Activated B cell treated with CpG ODN at 0.5 μM for 24 hours (primary cell): ENCODE measurements around the gene RRN3. TPM values are rescaled to one million over a fixed set of nuclear protein-coding genes. Genes with fewer than 3 reads are reported as not detected.
"Not testable (repeated sequence)": the region's sequence is repeated elsewhere in the genome, so short reads cannot be mapped to it uniquely, and the experiment has no call there.

Experiments
- ATAC-seq: fragments of 200-7000 bp; cut with Tn5 transposase; one replicate; pipeline ENCODE4 v1.10.0; 2021; ENCODE audit warnings: low read depth, mild to moderate bottlenecking, moderate library complexity
- CTCF ChIA-PET: fragments of 350-600 bp; sonication (Branson Sonifier 250); formaldehyde crosslinking; loops from one replicate; lab custom pipeline; 2021; ENCODE audit warnings: antibody characterized with exemption; lab: Charles Lee
- POLR2A ChIA-PET: fragments of 350-600 bp; sonication (Branson Sonifier 250); formaldehyde crosslinking; loops from one replicate; lab custom pipeline; 2021; ENCODE audit warnings: antibody characterized with exemption; lab: Charles Lee
- DNase-seq: peaks from one replicate; pipeline ENCODE4 v3.0.0; 2022
- H3K27ac Mint-ChIP-seq: one replicate; pipeline ENCODE4 v1.8.0; 2020; ENCODE audit warnings: mixed read lengths
- H3K27me3 Mint-ChIP-seq: one replicate; pipeline ENCODE4 v1.8.0; 2021; ENCODE audit warnings: mixed read lengths
- H3K36me3 Mint-ChIP-seq: one replicate; pipeline ENCODE4 v1.8.0; 2021; ENCODE audit warnings: low read depth, mixed read lengths
- H3K4me1 Mint-ChIP-seq: one replicate; pipeline ENCODE4 v1.8.0; 2021; ENCODE audit warnings: mixed read lengths
- H3K4me3 Mint-ChIP-seq: one replicate; pipeline ENCODE4 v1.8.0; 2020; ENCODE audit warnings: mild to moderate bottlenecking, mixed read lengths
- H3K9me3 Mint-ChIP-seq: one replicate; pipeline ENCODE4 v1.8.0; 2020; ENCODE audit warnings: mixed read lengths
- intact Hi-C: fragments of 100-400 bp; cut with micrococcal nuclease; formaldehyde crosslinking; loops from one replicate; pipeline ENCODE4 v1.15.1; 2024
- total RNA-seq: library from RNA; stranded (reverse); gene quantifications from 2 replicates; pipeline ENCODE4 v1.2.3, GENCODE V29; 2022

Gene RRN3
- total RNA-seq, 1 donor from 2014 or later: 35.8 TPM

DNA sequence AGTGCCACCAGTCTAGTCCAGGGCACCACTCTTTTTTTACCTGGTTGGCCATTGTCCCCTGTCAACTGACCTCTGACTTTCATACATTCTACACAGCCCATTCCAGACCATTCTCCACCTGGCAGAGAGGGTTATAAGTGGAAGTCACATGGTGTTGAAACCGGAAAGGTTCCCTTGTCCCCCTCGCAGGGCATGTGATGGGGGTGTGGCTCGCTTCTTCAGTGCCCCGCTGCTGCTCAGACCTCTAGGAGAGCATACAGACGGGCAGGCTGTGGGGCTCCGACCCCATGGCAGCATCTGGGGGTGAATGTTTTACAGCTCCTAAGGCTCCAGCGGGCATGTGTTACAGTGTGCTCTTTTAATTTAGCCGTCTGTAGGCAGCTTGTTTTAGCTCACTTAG lies 67.0 kb downstream of the RRN3 start:
- H3K36me3 Mint-ChIP-seq: peaks cover 80% of the 10 kb centered on the region
- H3K9me3 Mint-ChIP-seq: not testable (repeated sequence)

DNA sequence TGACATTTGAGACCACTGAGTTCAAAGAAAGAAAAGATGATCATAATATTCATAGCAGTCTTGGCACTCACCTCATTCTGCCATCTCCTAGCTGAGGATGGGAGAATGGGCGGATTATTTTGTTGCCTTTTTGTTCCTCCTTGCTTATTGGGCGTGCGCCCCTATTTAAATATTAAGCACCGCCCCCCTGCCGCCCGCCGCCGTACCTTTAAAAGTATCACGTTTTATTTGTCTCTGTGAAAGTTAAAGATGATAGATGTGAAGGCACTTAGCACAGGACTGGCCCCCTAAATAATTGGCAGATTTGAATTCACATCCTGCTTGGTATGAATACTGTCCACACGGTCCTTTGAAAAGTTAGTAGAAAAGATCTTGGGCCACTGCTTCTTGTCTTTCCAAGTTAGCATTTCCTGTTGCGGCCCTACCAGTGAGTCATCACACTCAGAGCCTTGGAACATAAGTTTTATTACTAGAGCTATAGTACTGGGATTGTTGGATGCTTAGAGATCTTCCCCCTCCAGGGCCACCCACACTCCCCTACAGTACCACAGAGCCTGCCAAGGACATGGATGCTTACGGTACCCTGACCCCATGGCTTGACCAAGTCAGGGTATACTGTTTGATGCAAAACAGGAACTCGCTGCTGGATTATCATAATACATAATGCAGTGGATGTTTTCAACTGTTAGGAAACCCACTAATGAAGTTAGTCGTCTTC lies 68.7 kb downstream of the RRN3 start:
- intact Hi-C loops, H3K27ac Mint-ChIP-seq, H3K9me3 Mint-ChIP-seq, ATAC-seq, H3K27me3 Mint-ChIP-seq, H3K4me3 Mint-ChIP-seq, DNase-seq, H3K4me1 Mint-ChIP-seq, CTCF ChIA-PET, POLR2A ChIA-PET: not testable (repeated sequence)
- peaks cover 79% of the 10 kb centered on the region for H3K36me3 Mint-ChIP-seq

More for the DNA sequence above, 67.0 kb downstream of the RRN3 start:
- intact Hi-C loops, POLR2A ChIA-PET, H3K27me3 Mint-ChIP-seq, CTCF ChIA-PET, H3K27ac Mint-ChIP-seq, DNase-seq, H3K4me3 Mint-ChIP-seq, H3K4me1 Mint-ChIP-seq, ATAC-seq: not testable (repeated sequence)

DNA sequence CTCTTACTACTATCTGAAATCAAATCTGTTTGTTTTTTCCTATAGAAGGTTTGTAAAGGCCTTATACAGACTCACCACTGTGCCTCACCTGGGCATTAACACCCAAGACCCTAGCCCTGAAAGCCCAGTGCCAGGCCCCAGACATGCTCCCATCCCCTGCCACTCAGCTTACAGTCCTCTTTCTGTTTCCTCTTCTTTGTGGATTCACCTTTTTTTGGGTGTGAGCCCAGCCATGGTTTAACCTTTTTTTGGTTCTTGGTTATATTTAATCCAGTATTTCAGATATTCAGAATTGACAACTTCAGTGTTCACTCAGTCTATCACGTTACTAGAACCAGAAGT lies 69.2 kb downstream of the RRN3 start:
- ATAC-seq, H3K9me3 Mint-ChIP-seq, H3K4me3 Mint-ChIP-seq, H3K4me1 Mint-ChIP-seq, POLR2A ChIA-PET, H3K27ac Mint-ChIP-seq, CTCF ChIA-PET, intact Hi-C loops, DNase-seq, H3K27me3 Mint-ChIP-seq: not testable (repeated sequence)
- H3K36me3 Mint-ChIP-seq: peaks cover 83% of the 10 kb centered on the region

DNA sequence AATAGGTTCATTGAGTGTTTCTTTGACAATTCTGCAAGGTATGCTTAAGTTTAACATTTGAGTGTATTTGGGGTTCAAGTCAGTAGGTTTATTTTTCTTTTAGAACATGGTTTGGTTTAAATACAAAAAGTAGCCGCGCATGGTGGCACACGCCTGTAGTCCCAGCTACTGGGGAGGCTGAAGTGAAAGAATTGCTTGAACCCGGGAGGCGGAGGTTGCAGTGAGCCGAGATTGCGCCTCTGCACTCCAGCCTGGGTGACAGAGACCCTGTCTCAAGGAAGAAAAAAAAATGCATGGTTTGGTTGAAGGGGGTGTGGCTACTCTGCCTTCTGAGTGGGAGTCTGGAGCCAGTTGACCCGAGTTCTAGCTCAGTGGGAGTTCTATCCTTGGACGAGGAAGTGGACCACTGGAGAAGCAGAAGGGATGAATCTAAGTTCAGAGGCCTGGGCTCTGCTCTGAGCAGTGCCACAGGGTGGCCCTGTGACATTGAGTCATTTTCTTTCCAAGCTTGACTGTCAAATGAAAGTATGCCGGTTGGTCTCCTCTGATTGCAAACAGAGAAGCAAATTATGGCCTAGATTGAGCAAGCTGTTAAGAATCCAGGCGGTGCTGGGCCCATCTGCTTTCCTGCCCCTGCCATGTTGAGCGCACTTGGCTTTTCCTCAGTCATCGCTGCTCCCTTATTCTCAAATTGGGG lies 70.5 kb downstream of the RRN3 start:
- ATAC-seq, CTCF ChIA-PET, DNase-seq, H3K4me3 Mint-ChIP-seq, H3K9me3 Mint-ChIP-seq, H3K27ac Mint-ChIP-seq, H3K27me3 Mint-ChIP-seq, H3K4me1 Mint-ChIP-seq, POLR2A ChIA-PET, intact Hi-C loops: not testable (repeated sequence)
- H3K36me3 Mint-ChIP-seq: peaks cover 84% of the 10 kb centered on the region

DNA sequence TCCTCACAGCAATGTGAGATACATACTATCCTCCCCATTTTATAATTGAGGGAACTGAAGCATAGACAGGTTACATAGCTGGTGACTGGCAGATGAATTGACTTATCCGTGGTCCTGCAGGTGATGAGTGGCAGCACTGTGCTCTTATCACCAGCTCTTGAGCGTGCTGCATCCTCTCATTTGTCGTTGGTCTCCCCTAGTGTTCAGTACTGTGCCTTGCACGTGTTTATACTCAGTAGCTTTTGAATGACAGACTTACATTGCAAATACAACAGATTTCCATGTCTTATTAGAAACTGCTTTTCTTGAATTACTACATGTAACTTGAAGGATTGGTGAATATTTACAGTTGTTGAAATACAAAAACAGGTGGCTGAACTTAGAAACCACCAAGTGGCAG lies 71.9 kb downstream of the RRN3 start:
- H3K4me1 Mint-ChIP-seq: peaks cover 10% of the 10 kb centered on the region
- POLR2A ChIA-PET: interaction anchor here (0.5 to 0.6 kb wide), 2 partner anchors 631 to 943 kb away, joined by 3 read pairs; no protein-coding TSS in a partner anchor
- DNase-seq, H3K27me3 Mint-ChIP-seq, H3K4me3 Mint-ChIP-seq, intact Hi-C loops, H3K9me3 Mint-ChIP-seq, CTCF ChIA-PET: not testable (repeated sequence)
- peaks cover 77% of the 10 kb centered on the region for H3K36me3 Mint-ChIP-seq
- peak; percentile 99 for ATAC-seq
- H3K27ac Mint-ChIP-seq: peak overlapping the region; percentile 1

DNA sequence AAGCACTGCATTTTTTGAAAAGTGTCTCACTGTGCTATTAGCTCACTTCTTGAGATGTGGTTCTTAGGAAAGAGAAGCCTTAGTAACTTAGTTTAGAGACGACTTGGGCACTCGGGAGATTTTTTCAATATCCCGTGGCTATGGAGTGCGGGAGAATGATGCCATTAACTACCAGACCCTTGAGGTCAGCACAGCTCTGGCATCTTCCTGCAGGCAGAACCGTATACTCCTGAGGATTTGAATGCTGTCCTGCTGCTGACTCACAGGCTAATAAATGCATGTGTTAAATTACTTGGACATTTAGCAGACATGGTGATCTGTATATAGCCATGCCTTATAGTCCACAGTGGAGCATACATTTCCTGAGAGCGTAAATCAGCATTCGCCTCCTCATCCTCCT lies 72.6 kb downstream of the RRN3 start:
- H3K27me3 Mint-ChIP-seq, H3K9me3 Mint-ChIP-seq, DNase-seq, CTCF ChIA-PET, intact Hi-C loops, POLR2A ChIA-PET, ATAC-seq, H3K4me3 Mint-ChIP-seq: not testable (repeated sequence)
- H3K36me3 Mint-ChIP-seq: peaks cover 79% of the 10 kb centered on the region
- peaks cover 15% of the 10 kb centered on the region for H3K4me1 Mint-ChIP-seq
- peak overlapping the region; percentile 27 for H3K27ac Mint-ChIP-seq

DNA sequence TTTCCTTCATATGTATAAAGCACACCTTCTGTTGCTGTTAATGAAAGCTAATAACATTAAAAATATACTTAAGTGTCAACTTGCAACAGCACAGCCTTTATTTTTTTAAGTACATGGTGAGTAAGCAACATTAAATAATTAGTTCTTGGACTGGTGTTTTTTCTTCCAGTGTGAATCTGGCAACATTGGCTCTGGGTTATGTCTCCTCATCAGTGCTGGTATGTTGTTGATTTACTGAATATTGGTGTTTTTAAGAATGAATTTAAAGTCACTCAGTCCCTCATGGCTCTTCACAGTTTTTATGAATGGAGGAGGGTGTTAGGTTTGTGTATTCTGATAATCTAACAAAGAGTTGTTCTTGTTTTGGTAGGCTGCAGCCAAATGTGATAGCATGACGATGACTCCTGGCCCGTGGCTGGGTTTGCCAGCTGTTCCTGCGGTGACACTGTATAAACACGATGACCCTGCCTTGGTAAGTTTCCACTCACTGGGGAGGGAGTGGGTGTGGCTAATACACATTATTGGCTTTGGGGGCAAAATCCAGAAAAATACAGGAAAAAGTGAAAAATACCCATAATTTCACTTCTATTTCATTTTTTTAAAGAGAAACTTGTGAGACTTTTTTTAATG lies 77.0 kb downstream of the RRN3 start:
- DNase-seq, intact Hi-C loops, H3K4me3 Mint-ChIP-seq, CTCF ChIA-PET, ATAC-seq, H3K27me3 Mint-ChIP-seq, H3K9me3 Mint-ChIP-seq: not testable (repeated sequence)
- Mint-ChIP-seq H3K27ac (peak overlapping the region; percentile 65), H3K36me3 (peaks cover 56% of the 10 kb centered on the region), H3K4me1 (peaks cover 35% of the 10 kb centered on the region)
- POLR2A ChIA-PET: interaction anchor here (0.6 kb wide), 1 partner anchor 706 kb away, joined by 8 read pairs; no protein-coding TSS in a partner anchor

DNA sequence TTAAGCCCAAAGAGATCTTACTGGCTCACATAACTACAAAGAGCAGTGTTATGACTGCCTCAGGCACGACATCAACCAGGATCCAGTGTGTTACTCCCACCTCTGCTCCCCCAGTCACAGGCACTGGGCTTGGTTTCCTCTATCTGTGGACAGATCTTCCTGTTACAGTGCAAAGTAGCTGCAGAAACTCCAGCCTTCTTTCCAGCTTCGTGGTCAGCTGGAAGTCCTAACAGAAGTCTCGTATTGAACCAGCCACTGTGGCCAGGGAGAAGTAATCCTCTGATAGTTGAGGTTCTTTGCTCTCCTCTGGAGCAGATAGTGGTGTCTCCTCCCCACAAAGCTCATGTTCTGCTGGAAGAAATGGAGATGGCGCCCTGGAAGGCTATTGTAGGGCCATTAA lies 77.7 kb downstream of the RRN3 start:
- intact Hi-C loops, DNase-seq, H3K27me3 Mint-ChIP-seq, ATAC-seq, H3K27ac Mint-ChIP-seq, CTCF ChIA-PET, H3K4me3 Mint-ChIP-seq, H3K9me3 Mint-ChIP-seq: not testable (repeated sequence)
- POLR2A ChIA-PET: interaction anchor here (0.6 kb wide), 1 partner anchor 706 kb away, joined by 8 read pairs; no protein-coding TSS in a partner anchor
- peaks cover 31% of the 10 kb centered on the region for H3K4me1 Mint-ChIP-seq
- H3K36me3 Mint-ChIP-seq: peaks cover 53% of the 10 kb centered on the region

DNA sequence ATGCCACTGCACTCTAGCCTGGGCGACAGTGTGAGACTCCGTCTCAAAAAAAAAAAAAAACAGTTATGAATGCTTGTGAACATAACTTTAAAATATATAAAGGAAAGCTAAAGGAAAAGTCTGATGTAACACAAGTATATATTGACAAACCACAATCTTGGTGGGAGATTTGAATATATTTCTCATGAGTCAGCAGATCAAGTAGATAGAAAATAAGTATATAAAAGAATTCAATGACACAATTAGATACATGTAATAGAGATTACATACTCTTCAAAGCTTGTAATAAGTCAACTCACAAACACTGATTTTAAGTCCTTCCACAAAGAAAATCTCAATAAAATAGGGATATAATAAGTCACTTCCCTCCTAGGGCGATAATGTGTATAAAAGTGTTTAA lies 78.4 kb downstream of the RRN3 start:
- H3K27me3 Mint-ChIP-seq, H3K4me3 Mint-ChIP-seq, ATAC-seq, POLR2A ChIA-PET, DNase-seq, intact Hi-C loops, CTCF ChIA-PET, H3K27ac Mint-ChIP-seq, H3K9me3 Mint-ChIP-seq: not testable (repeated sequence)
- peaks cover 31% of the 10 kb centered on the region for H3K4me1 Mint-ChIP-seq
- peaks cover 51% of the 10 kb centered on the region for H3K36me3 Mint-ChIP-seq

DNA sequence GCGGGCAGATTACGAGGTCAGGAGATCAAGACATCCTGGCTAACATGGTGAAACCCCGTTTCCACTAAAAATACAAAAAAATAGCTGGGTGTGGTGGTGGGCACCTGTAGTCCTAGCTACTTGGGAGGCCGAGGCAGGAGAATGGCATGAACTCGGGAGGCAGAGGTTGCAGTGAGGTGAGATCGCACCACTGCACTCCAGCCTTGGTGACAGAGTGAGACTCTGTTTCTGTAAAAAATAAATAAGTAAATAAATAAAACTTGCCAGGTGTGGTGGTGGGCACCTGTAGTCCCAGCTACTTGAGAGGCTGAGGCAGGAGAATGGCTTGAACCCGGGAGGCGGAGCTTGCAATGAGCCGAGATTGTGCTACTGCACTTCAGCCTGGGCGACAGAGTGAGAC lies 81.1 kb downstream of the RRN3 start:
- H3K36me3 Mint-ChIP-seq: peaks cover 50% of the 10 kb centered on the region
- H3K4me3 Mint-ChIP-seq, H3K27ac Mint-ChIP-seq, POLR2A ChIA-PET, H3K27me3 Mint-ChIP-seq, intact Hi-C loops, ATAC-seq, CTCF ChIA-PET, DNase-seq, H3K9me3 Mint-ChIP-seq: not testable (repeated sequence)
- peaks cover 35% of the 10 kb centered on the region for H3K4me1 Mint-ChIP-seq
